K562 (cell line): ENCODE results near the gene NKX2-2.

ENCODE experiments used
- SIN3A ChIP-seq, 2 experiments: fragments of 150-350 bp in 1 of 2; IDR thresholded peaks; 2 replicates each; pipeline ENCODE4 v1.6.1; 2011 to 2016; ENCODE audit warnings: borderline replicate concordance in 2 of 2, low read depth in 2 of 2, low read length in 2 of 2, mild to moderate bottlenecking in 2 of 2, moderate library complexity in 2 of 2; ENCODE audit not compliant: control insufficient read depth in 1 of 2
- SMARCA4 ChIP-seq: fragments of 450-650 bp; IDR thresholded peaks from 2 replicates; pipeline ENCODE4 v1.6.1; 2016
- ZNF76 ChIP-seq: fragments of 250-450 bp; sonication (Bioruptor Pico); IDR thresholded peaks from 2 replicates; pipeline ENCODE4 v1.4.0; 2020; ENCODE audit warnings: mild to moderate bottlenecking, moderate library complexity, borderline replicate concordance

DNA sequence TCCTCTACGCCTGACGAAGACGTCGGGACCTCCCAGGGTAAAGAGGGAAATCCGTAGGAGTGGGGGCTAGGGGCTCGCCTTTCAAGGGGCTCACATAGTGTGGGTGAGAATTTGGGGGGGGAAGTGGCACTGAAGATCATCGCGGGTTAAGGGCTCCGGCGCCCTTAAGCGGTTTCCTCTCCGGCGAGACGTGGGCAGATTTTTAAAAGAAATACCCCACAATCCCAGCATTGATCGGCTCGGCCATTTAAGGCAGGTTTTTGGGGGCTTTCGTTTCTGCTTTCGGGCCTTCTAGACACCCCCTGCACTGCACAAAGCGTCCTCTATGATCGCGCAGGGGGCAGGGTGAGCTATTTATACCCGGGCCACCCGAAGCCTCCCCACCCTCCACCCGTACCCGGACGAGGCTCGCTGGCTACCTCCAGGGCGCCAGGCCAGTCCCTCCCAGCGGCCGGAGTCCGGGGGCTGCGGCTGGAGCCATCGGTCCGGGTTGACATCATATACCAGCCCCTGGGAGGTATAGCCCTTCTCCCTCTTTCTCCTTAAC lies 1.2 kb downstream of the NKX2-2 start:
- TF ChIP-seq ZNF76 (no peak), SIN3A (IDR thresholded peaks at IDR 0.05; ENCODE audit: borderline replicate concordance in 2 of 2, control insufficient read depth in 1 of 2, low read depth in 2 of 2, low read length in 2 of 2) (no peak), SMARCA4 (no peak)
